ENCODE measurements around the gene PTPN14.
A peak's percentile ranks its signal among the peaks of the same experiment; 100 is the strongest.

PTPN14 gene

GRCh38 chr1:214459895-214460294 is 91.5 kb downstream of the PTPN14 start:
- TF ChIP-seq CSRNP3 (CRISPR knock-in tag; IDR thresholded peaks at IDR 0.05) (no peak), TCF4 (CRISPR knock-in tag; IDR thresholded peaks at IDR 0.05; ENCODE audit: borderline replicate concordance) (no peak), ZFP3 (CRISPR knock-in tag; IDR thresholded peaks at IDR 0.05) (no peak), SNAI2 (CRISPR knock-in tag; IDR thresholded peaks at IDR 0.05) (no peak), GLIS3 (CRISPR knock-in tag; IDR thresholded peaks at IDR 0.05) (no peak), RARB (CRISPR knock-in tag; IDR thresholded peaks at IDR 0.05) (no peak), OSR1 (CRISPR knock-in tag; IDR thresholded peaks at IDR 0.05) (no peak), PPARA (CRISPR knock-in tag; IDR thresholded peaks at IDR 0.05; ENCODE audit: borderline replicate concordance) (no peak), TSHZ2 (CRISPR knock-in tag; IDR thresholded peaks at IDR 0.05) (no peak), PATZ1 (CRISPR knock-in tag; IDR thresholded peaks at IDR 0.05; ENCODE audit: borderline replicate concordance) (no peak), ESRRG (CRISPR knock-in tag; IDR thresholded peaks at IDR 0.05) (no peak)
- no peak for ATAC-seq

- no peak for ATAC-seq
- TF ChIP-seq BACH2 (CRISPR knock-in tag; IDR thresholded peaks at IDR 0.05; ENCODE audit: borderline replicate concordance): no peak
- TF ChIP-seq OSR1 (CRISPR knock-in tag; IDR thresholded peaks at IDR 0.05): no peak
These were observed 92.9 kb downstream of the PTPN14 start for GRCh38 chr1:214458541-214458940.

GRCh38 chr1:214455971-214456867 is 95.2 kb downstream of the PTPN14 start:
- ATAC-seq: peak; percentile 19
- TF ChIP-seq BACH2 (CRISPR knock-in tag; IDR thresholded peaks at IDR 0.05; ENCODE audit: borderline replicate concordance) (no peak), ESRRG (CRISPR knock-in tag; IDR thresholded peaks at IDR 0.05) (no peak), CREB5 (CRISPR knock-in tag; IDR thresholded peaks at IDR 0.05; ENCODE audit: low read depth) (no peak), ZFP3 (CRISPR knock-in tag; IDR thresholded peaks at IDR 0.05) (no peak)

GRCh38 chr1:214455479-214455878 is 95.9 kb downstream of the PTPN14 start:
- no peak for TF ChIP-seq CSRNP3 (CRISPR knock-in tag; IDR thresholded peaks at IDR 0.05)
- TF ChIP-seq ZNF565 (CRISPR knock-in tag; conservative IDR thresholded peaks at IDR 0.05; ENCODE audit: low read depth): no peak
- TF ChIP-seq ZNF70 (CRISPR knock-in tag; IDR thresholded peaks at IDR 0.05): no peak
- TF ChIP-seq ESRRG (CRISPR knock-in tag; IDR thresholded peaks at IDR 0.05): no peak
- no peak for TF ChIP-seq CREB5 (CRISPR knock-in tag; IDR thresholded peaks at IDR 0.05; ENCODE audit: low read depth)
- no peak for TF ChIP-seq ZFP3 (CRISPR knock-in tag; IDR thresholded peaks at IDR 0.05)
- no peak for TF ChIP-seq OSR1 (CRISPR knock-in tag; IDR thresholded peaks at IDR 0.05)
- TF ChIP-seq ZFP30 (CRISPR knock-in tag; IDR thresholded peaks at IDR 0.05): no peak
- no peak for TF ChIP-seq TCF4 (CRISPR knock-in tag; IDR thresholded peaks at IDR 0.05; ENCODE audit: borderline replicate concordance)
- no peak for TF ChIP-seq RARB (CRISPR knock-in tag; IDR thresholded peaks at IDR 0.05)
- no peak for TF ChIP-seq SNAI2 (CRISPR knock-in tag; IDR thresholded peaks at IDR 0.05)
- no peak for TF ChIP-seq ARNTL (CRISPR knock-in tag; IDR thresholded peaks at IDR 0.05; ENCODE audit: borderline replicate concordance, low read depth)
- ATAC-seq: no peak

All from SK-N-SH treated with all-trans-retinoic acid at 6 μM for 48 hours (cell line).